ENCODE data around the gene LAMA1. TPM values are rescaled to one million over a fixed set of nuclear protein-coding genes. Genes with fewer than 3 reads are reported as not detected.

LAMA1 gene
- total and polyA plus RNA-seq, 10 of the 15 experiments (the other 5 are each of a cell fraction or from before 2014, with no cell fraction given), result under 0.01 to 1.9 (median 0.06) TPM; not detected in 6

DNA sequence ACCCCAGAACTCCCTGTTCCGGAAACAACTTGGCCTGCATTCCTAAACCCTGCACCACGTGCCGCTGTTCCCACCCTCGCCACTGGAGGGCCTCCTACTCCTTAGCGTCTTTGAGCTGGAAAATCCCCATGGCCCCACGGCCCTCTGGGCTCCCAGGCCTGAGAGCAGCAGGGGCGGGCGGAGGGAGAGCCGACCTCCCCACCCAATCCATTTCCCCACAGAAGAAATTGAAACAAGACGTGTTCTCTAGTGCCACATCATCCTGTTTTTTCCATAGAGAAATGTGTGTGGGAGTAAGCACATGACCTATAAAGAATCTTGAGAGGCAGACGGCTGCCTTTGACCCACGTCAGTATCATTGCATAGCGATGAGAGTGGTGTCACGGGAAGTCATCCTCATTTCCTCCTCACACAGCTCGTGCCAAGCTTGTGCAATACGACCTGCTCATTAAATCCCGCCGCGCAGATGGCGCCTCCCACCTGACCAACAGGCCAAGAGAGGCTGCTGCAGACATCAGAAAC is 79.2 kb downstream of the LAMA1 start (continued):
- TF ChIP-seq, protein P1, sequence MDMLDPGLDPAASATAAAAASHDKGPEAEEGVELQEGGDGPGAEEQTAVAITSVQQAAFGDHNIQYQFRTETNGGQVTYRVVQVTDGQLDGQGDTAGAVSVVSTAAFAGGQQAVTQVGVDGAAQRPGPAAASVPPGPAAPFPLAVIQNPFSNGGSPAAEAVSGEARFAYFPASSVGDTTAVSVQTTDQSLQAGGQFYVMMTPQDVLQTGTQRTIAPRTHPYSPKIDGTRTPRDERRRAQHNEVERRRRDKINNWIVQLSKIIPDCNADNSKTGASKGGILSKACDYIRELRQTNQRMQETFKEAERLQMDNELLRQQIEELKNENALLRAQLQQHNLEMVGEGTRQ (IDR thresholded peaks at IDR 0.05; ENCODE audit: borderline replicate concordance, low read depth, low read length), result no peak
- TF ChIP-seq BHLHE40 (IDR thresholded peaks at IDR 0.05; ENCODE audit: borderline replicate concordance in 1 of 2, low read depth in 2 of 2, low read length in 1 of 2), result peak; percentile 36 to 42; a peak in 2 of 4 replicates

DNA sequence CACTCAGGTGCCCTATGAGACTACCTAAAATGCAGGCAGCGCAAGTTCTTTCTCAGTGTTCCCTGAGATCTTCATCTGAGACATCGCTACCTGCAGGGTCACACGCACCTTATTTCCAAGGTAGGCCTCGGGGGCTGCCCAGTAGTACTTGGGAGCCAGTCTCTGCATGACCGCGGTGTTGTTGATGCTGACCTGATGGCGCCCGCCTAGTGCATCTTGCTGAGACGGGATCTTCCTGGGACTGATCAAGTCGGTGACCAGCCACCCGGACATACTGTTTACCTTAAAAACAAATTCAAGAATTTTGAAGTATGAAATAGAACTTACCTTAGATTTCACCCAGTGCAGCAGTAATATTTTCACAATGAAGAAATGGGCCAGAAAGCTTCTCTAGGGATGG is 80.1 kb downstream of the LAMA1 start:
- no peaks in the 10 kb centered on the region for H3K9me3 ChIP-seq (replicated peaks; ENCODE audit: control insufficient read depth, insufficient read depth, low read length)
- no peaks in the 10 kb centered on the region; a peak in 1 of 4 replicates for H3K27me3 ChIP-seq (replicated peaks in 1 of 2; ENCODE audit: control insufficient read depth in 2 of 2, insufficient read depth in 2 of 2, low read length in 1 of 2)
- BruUV-seq (replicated peaks), result no TSS peak
- no peak for TF ChIP-seq CBX5 (IDR thresholded peaks at IDR 0.05; ENCODE audit: low read depth)
- ChIA-PET POLR2A (no interaction called here), CTCF (interaction anchor here (1.2 kb wide), 1 partner anchor 140 kb away, joined by 4 read pairs; no protein-coding TSS in a partner anchor), SMC1A (ENCODE audit: uncharacterized antibody, unreplicated experiment) (no interaction called here), RAD21 (ENCODE audit: unreplicated experiment) (no interaction called here)
- H3K79me2 ChIP-seq (ENCODE audit: control insufficient read depth, insufficient read depth, low read length), result no peaks in the 10 kb centered on the region
- ATAC-seq, result no peak
- no peak for FAIRE-seq
- no peak overlapping the region for H3K4me3 ChIP-seq
- no peaks in the 10 kb centered on the region for H3K4me1 ChIP-seq (ENCODE audit: control insufficient read depth, insufficient read depth, low read length)
- H3K9ac ChIP-seq (ENCODE audit: control insufficient read depth, insufficient read depth, low read length), result no peak overlapping the region
- H3K4me2 ChIP-seq (ENCODE audit: control insufficient read depth, insufficient read depth), result no peak overlapping the region
- H3K27ac ChIP-seq (ENCODE audit: control insufficient read depth, insufficient read depth), result no peak overlapping the region
- intact Hi-C loops (cut with micrococcal nuclease; ENCODE audit: unreplicated experiment) (no loop called here), in situ Hi-C loops (cut with MboI) (no loop called here)
- H4K20me1 ChIP-seq (ENCODE audit: control insufficient read depth, insufficient read depth), result no peaks in the 10 kb centered on the region
- no peak for DNase-seq (ENCODE audit: low read depth, low spot score)
- no peaks in the 10 kb centered on the region for H3K36me3 ChIP-seq (ENCODE audit: control insufficient read depth in 2 of 2, insufficient read depth in 2 of 2, low read length in 1 of 2)
- H2AFZ ChIP-seq (ENCODE audit: control insufficient read depth, low read depth, low read length), result no peak overlapping the region
- WGBS (ENCODE audit: insufficient coverage, insufficient replicate concordance, low lambda C conversion rate, missing lambda C conversion rate), result 54% methylated on average over 11 of the region's 11 CpGs

DNA sequence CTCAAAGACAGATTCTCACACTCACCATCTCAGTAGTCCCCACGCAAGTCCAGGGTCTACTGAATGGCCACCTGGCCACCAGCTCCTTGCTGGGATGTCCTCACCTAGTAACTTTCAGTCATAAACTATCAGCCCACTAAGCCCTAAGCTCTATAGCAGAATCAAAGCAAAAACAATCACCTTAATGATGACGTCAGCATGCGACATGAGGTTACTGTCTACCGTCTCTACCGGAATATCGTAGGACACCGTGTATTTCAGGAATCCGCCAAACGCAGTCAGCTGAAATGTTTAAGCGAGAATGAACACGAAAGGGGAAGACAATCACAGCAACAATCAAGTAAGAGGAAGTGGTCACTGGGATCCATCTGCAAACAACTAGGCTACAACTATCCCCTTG is 81.8 kb downstream of the LAMA1 start:
- intact Hi-C loops (cut with micrococcal nuclease; ENCODE audit: unreplicated experiment), result no loop called here
- DNase-seq (ENCODE audit: low read depth, low spot score), result no peak
- Histone ChIP-seq H3K9me3 (replicated peaks; ENCODE audit: control insufficient read depth, insufficient read depth, low read length) (no peaks in the 10 kb centered on the region), H3K4me1 (ENCODE audit: control insufficient read depth, insufficient read depth, low read length) (no peaks in the 10 kb centered on the region), H3K4me3 (no peak overlapping the region), H4K20me1 (ENCODE audit: control insufficient read depth, insufficient read depth) (no peaks in the 10 kb centered on the region), H3K79me2 (ENCODE audit: control insufficient read depth, insufficient read depth, low read length) (no peaks in the 10 kb centered on the region), H3K9ac (ENCODE audit: control insufficient read depth, insufficient read depth, low read length) (no peak overlapping the region), H2AFZ (ENCODE audit: control insufficient read depth, low read depth, low read length) (no peak overlapping the region), H3K27ac (ENCODE audit: control insufficient read depth, insufficient read depth) (no peak overlapping the region), H3K4me2 (ENCODE audit: control insufficient read depth, insufficient read depth) (no peak overlapping the region), H3K27me3 (replicated peaks in 1 of 2; ENCODE audit: control insufficient read depth in 2 of 2, insufficient read depth in 2 of 2, low read length in 1 of 2) (no peaks in the 10 kb centered on the region; a peak in 1 of 4 replicates), H3K36me3 (ENCODE audit: control insufficient read depth in 2 of 2, insufficient read depth in 2 of 2, low read length in 1 of 2) (no peaks in the 10 kb centered on the region)
- ChIA-PET RAD21 (ENCODE audit: unreplicated experiment) (no interaction called here), POLR2A (no interaction called here), CTCF (interaction anchor here (2.1 kb wide), 1 partner anchor 142 kb away, joined by 7 read pairs; no protein-coding TSS in a partner anchor), SMC1A (ENCODE audit: uncharacterized antibody, unreplicated experiment) (no interaction called here)
- ATAC-seq, result no peak
- no TSS peak for BruUV-seq (replicated peaks)
- 58% methylated on average over 11 of the region's 11 CpGs for WGBS (ENCODE audit: insufficient coverage, insufficient replicate concordance, low lambda C conversion rate, missing lambda C conversion rate)
- in situ Hi-C loops (cut with MboI), result no loop called here
- FAIRE-seq, result no peak
- TF ChIP-seq JUNB (IDR thresholded peaks at IDR 0.05), result no peak
- TF ChIP-seq NBN (IDR thresholded peaks at IDR 0.05), result no peak
- TF ChIP-seq ZNF622 (IDR thresholded peaks at IDR 0.05), result no peak
- TF ChIP-seq, protein P2, sequence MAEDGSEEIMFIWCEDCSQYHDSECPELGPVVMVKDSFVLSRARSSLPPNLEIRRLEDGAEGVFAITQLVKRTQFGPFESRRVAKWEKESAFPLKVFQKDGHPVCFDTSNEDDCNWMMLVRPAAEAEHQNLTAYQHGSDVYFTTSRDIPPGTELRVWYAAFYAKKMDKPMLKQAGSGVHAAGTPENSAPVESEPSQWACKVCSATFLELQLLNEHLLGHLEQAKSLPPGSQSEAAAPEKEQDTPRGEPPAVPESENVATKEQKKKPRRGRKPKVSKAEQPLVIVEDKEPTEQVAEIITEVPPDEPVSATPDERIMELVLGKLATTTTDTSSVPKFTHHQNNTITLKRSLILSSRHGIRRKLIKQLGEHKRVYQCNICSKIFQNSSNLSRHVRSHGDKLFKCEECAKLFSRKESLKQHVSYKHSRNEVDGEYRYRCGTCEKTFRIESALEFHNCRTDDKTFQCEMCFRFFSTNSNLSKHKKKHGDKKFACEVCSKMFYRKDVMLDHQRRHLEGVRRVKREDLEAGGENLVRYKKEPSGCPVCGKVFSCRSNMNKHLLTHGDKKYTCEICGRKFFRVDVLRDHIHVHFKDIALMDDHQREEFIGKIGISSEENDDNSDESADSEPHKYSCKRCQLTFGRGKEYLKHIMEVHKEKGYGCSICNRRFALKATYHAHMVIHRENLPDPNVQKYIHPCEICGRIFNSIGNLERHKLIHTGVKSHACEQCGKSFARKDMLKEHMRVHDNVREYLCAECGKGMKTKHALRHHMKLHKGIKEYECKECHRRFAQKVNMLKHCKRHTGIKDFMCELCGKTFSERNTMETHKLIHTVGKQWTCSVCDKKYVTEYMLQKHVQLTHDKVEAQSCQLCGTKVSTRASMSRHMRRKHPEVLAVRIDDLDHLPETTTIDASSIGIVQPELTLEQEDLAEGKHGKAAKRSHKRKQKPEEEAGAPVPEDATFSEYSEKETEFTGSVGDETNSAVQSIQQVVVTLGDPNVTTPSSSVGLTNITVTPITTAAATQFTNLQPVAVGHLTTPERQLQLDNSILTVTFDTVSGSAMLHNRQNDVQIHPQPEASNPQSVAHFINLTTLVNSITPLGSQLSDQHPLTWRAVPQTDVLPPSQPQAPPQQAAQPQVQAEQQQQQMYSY (CRISPR knock-in tag; IDR thresholded peaks at IDR 0.05), result no peak
- no peak for TF ChIP-seq ESRRA (IDR thresholded peaks at IDR 0.05; ENCODE audit: low read length)
- no peak for TF ChIP-seq ZNF207 (IDR thresholded peaks at IDR 0.05; ENCODE audit: borderline replicate concordance)
- TF ChIP-seq, protein P3, sequence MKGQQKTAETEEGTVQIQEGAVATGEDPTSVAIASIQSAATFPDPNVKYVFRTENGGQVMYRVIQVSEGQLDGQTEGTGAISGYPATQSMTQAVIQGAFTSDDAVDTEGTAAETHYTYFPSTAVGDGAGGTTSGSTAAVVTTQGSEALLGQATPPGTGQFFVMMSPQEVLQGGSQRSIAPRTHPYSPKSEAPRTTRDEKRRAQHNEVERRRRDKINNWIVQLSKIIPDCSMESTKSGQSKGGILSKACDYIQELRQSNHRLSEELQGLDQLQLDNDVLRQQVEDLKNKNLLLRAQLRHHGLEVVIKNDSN (IDR thresholded peaks at IDR 0.05; ENCODE audit: borderline replicate concordance, extremely low read length, insufficient read depth, low read depth, low read length), result no peak

All from GM12878 (cell line).